ENCODE data around the gene TWNK. TPM values are rescaled to one million over a fixed set of nuclear protein-coding genes. Genes with fewer than 3 reads are reported as not detected.

TWNK gene
- polyA plus RNA-seq, 1 donor: 9.3 TPM

Other genes with a start within 250 kb of the TWNK start
- not detected for gene PAX2, start 242.0 kb upstream of the TWNK start, polyA plus RNA-seq (ENCODE audit: insufficient read length)
- gene SLF2, start 74.6 kb upstream of the TWNK start, polyA plus RNA-seq (ENCODE audit: insufficient read length): 87.6 TPM
- gene SEMA4G, start 18.0 kb upstream of the TWNK start, polyA plus RNA-seq (ENCODE audit: insufficient read length): 6.7 TPM
- 73.6 TPM for gene MRPL43, start within 50 bp of the TWNK start, polyA plus RNA-seq (ENCODE audit: insufficient read length)
- gene LZTS2, start 12.3 kb downstream of the TWNK start, polyA plus RNA-seq (ENCODE audit: insufficient read length): 60.9 TPM
- gene PDZD7, start 43.6 kb downstream of the TWNK start, polyA plus RNA-seq (ENCODE audit: insufficient read length): 1.6 TPM
- 22.5 TPM for gene SFXN3, start 43.7 kb downstream of the TWNK start, polyA plus RNA-seq (ENCODE audit: insufficient read length)
- gene KAZALD1, start 74.4 kb downstream of the TWNK start, polyA plus RNA-seq (ENCODE audit: insufficient read length): 28.0 TPM
- gene TLX1, start 143.8 kb downstream of the TWNK start, polyA plus RNA-seq (ENCODE audit: insufficient read length): not detected
- gene LBX1, start 241.9 kb downstream of the TWNK start, polyA plus RNA-seq (ENCODE audit: insufficient read length): 9.6 TPM